Mammary epithelial cell (primary cell): ENCODE results near the gene MYH3.

Experiments
- EZH2 ChIP-seq: IDR thresholded peaks from 2 replicates; pipeline ENCODE4 v1.6.1; 2012; ENCODE audit warnings: low read length, inconsistent platforms, borderline replicate concordance
- TF ChIP-seq, protein P1 (sequence below), 2 donors: IDR thresholded peaks in 1 of 2; conservative IDR thresholded peaks in 1 of 2; 2 replicates each; pipeline ENCODE4 v1.5.1; 2011 to 2012; ENCODE audit warnings: inconsistent platforms in 2 of 2, low read length in 2 of 2, mild to moderate bottlenecking in 2 of 2, control low read depth in 1 of 2, low read depth in 1 of 2; ENCODE audit not compliant: insufficient read depth in 1 of 2; ENCODE audit errors: extremely low read depth in 1 of 2

DNA sequence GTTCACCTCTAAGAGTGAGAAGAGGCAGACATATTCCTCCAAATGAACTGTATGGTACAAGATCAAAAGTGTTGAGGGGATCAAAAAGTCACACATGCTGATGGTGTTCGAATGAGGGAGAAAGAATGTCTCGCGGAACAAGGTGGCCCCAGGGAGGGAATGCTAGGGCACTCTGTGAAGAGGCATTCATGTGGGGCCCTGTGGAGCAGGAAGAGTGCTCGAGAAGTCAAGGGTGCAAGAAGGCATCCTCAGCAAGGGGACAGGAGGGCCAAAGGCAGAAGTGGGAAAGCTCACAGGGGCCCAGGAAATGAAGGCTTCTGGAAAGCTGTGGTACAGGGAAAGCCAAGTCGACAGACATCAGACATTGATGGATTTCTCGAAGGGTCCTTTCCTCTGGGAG is 6.1 kb upstream of the MYH3 start:
- TF ChIP-seq, protein P1, sequence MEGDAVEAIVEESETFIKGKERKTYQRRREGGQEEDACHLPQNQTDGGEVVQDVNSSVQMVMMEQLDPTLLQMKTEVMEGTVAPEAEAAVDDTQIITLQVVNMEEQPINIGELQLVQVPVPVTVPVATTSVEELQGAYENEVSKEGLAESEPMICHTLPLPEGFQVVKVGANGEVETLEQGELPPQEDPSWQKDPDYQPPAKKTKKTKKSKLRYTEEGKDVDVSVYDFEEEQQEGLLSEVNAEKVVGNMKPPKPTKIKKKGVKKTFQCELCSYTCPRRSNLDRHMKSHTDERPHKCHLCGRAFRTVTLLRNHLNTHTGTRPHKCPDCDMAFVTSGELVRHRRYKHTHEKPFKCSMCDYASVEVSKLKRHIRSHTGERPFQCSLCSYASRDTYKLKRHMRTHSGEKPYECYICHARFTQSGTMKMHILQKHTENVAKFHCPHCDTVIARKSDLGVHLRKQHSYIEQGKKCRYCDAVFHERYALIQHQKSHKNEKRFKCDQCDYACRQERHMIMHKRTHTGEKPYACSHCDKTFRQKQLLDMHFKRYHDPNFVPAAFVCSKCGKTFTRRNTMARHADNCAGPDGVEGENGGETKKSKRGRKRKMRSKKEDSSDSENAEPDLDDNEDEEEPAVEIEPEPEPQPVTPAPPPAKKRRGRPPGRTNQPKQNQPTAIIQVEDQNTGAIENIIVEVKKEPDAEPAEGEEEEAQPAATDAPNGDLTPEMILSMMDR (conservative IDR thresholded peaks at IDR 0.05 in 1 of 2, IDR thresholded peaks at IDR 0.05 in 1 of 2; ENCODE audit: extremely low read depth in 1 of 2, insufficient read depth in 1 of 2, low read depth in 1 of 2, low read length in 2 of 2), result no peak
- TF ChIP-seq EZH2, result no peak
